NAMALWA (cell line): ENCODE measurements around the gene ADSS2.

Experiments
- DNase-seq: peaks from one replicate; pipeline ENCODE4 v3.0.0-alpha.2; 2015; ENCODE audit warnings: low spot score

The ADSS2 gene

DNA sequence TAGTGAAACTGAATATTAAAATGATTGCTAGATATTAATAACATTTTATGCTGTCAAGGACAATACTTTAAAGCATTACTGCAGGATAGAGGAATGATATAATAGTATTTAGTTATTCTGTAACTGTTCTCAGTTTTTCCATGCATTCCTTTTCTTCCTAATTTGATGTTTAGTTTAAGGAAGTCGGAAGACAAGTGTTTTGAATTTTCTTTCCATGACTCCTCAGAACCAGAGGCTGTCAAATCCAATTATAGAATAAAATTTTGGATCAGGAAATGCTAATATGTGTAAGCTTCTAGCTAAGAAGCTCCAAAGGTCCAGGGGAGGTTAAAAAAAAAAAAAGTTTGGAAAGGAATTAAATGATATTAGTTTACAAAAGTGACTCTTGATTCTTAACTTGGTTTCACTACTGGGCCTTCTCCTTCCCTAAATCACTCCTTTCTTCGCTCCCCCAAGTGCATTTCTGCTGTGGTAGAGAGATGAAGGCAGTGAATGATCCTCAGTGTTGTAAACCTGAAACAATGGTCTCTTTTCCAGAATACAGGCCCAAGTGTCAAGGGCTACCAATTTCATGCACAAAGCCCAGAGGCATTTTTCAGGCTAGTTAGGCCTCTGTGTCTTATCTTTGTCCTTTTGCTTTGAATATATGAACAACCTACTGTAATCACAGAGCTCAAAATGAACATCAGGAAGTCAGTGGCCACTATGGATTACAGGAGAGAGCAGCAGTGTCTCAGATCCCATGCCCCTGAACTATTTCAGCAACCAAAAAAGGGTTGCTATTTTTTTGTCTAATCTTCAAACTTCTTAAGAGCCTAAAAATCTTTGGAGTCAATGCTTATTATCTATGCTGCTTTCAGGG, 6.2 kb downstream of the ADSS2 start:
- DNase-seq, result no peak

DNA sequence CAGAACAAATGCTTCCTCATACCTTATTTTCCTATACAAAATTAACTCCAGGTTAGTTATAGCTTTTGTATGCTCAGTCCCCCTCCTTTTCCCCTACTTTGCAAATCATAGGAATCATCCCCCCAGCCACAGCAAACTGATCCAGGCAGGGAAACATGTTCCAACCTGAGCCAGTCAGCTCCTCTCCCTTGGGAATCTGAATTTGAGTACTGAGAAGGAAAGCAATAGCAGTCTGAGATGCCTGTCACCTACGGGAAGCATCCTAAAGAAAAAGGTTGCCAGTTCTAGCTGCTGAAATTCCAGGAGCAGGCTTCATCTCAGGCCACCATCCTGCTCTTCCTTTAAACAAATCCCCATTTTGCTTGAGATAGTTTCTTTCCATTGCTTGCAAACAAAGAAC, 6.9 kb downstream of the ADSS2 start:
- DNase-seq, result no peak

DNA sequence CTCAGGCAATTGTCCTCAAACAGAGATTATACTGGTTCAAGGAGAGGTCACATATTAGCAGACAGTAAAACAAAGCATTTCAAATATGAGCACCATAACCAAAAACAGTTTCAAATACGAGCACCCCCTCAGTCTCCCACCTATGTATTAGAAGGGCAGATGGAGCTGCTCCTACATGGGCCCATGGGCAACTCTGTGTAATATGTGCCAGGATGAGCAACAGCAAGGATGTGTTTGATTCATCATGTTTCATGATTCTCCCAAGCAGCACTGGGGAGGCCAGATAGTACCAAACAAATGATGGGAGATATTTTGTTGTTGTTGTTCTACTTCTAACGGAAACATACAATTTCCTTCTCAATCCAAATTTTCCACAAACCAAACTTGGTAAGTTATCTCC, 8.9 kb downstream of the ADSS2 start:
- DNase-seq, result no peak

DNA sequence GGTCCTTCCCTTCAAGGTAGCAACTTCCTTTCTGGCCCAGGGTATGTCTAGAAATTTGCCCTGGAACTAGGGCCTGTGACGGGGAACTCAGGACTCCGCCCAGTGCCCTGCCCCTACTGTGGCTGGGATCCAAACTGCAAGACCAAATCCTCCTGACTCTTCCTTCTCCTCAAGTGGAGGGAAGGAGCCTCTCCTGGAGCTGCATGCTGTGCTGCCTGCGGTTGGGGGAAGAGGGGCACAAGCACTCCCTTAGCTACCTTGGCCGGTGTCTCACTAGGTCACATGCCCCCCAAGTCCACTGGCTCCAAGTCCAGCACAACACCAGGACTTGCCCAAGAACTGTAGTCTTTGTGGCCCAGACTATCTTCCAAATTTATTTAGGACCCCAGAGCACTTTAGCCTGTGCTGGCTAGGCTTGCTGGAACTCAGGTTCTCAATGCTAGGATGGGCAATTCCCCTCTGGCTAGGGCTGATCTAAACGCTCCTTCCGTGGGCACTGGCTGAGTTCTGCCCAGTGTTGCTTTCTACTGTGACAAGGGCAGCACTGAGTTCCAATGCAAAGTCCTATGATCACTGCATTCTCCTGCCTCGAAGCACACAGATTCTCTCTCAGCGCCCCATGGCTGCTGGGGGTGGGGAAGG, 12.2 kb downstream of the ADSS2 start:
- no peak for DNase-seq

DNA sequence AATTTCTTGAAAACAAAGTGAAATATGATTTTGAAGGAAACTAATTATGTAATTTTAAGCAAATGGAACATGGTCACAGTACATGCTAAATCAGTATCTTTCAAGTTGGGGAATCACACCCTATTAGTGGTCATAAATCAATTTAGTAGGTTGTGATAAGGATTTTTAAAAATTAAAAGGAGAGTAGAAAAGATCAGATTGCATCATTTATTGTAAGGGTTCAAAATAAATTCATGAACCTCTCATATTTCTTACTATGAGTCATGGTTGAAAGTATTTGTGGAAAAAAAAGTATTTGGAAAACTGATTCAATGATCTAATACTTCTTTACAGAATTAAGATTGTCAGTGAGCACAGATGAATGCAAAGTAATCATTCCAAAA, 14.6 kb downstream of the ADSS2 start:
- no peak for DNase-seq

DNA sequence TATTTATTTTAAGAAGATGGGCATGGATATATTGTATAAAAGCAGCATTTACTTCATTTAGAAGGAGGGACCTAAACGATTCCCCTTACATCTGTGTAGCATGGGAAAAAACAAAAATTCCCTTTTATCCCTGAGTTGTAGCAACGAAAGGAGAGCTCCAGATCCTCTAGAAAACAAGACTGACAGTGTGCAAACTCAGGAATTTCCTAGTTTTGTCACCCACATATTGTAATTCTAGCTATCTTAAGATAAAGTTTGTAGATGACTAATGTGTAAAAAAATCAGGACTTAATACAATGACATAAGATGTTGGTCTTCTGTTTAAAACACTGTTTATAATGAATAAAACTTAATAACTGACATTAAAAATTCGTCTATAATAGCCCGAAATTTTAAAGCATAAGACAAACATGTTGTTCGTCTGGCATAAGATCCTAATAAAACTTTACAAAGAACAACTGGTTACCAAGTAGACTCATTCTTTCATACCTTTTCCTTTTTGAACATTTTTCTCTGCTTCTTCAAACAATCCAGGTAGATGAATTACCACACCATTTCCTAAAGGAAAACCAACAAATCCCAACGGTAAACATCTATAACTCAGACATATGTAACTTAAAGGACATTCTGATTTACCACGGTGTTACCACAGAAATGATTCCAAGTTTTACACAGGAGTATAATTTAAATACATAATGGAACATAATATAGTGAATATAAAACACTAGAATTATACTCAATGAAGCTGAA, 15.2 kb downstream of the ADSS2 start:
- no peak for DNase-seq

DNA sequence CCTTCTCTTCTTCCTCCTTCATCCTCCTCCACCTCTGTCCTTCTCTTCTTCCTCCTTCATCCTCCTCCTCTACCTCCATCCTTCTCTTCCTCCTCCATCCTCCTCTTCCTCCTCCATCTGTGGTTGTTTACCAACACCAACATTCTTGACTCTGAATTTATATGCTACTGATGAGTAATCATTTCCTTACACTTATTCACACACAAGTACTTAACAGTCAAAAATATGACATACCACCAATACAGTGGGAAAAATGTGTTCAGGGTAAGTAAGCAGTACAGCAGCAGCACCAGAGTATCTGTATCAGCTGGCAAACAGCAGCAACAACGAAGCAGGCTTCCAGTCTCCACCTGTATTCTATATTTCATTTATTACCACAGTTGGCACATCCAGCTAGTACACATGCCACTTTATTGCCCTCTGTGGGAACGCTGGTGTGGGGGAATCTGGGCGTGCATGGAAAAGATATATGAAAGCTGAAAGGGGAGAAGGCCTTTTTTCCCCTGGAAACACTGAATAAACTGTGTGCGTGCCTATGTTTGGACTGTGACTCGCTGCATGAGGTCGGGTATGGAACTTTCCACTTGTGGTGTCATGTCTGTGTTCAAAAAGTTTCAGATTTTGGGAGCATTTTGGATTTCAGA, 16.0 kb downstream of the ADSS2 start:
- DNase-seq, result no peak

DNA sequence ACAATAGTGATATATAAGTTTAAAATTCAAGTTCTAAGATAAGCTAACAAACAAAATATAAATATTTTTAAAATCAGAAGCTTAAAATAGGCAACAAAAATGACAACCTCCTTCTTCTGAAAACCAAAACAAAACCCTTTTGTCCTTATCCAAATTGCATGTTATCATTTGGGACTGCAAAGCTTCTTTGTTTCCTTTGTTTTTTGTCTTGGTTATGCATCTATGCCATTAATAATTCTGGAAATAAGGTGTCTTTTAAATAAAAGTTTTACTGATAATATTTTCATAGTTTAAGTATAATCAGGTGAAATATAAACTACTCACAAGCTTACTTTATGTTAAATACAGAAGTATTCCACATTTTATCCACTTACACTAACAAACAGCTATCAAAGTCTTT, 20.5 kb downstream of the ADSS2 start:
- no peak for DNase-seq

DNA sequence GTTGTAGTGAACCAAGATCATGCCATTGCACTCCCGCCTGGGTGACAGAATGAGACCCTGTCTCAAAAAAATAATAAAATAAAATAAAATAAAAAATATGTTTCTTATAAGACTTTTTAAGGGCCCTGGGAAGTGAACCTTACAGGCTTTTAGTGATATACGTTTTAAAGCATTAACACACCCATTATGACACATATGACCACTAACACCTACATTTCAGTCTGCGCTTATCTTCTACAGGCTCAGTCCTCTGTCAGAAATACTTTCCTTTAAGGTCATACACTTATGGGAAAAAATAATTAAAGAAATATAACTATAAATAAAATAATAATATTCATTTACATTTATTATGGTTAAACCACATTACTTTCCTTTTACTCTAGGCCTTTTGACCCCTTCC, 21.9 kb downstream of the ADSS2 start:
- DNase-seq, result no peak

DNA sequence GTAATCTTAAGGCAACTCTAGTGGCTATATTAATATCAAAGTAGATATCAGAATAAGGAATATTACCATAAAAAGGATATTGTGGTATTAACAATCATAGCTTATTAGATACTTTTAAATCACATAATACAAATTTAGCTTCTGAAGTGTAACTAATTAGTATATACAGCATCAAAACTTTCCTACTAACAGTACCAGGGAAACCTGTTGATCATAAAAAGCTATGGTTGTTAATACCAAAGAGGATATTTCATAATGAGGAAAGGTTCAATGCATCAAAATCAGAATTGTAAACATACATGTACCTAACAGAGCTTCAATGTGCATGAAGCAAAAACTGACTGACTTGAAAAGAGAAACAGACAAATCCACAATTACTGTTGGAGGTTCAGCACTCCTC, 24.1 kb downstream of the ADSS2 start:
- DNase-seq, result no peak

DNA sequence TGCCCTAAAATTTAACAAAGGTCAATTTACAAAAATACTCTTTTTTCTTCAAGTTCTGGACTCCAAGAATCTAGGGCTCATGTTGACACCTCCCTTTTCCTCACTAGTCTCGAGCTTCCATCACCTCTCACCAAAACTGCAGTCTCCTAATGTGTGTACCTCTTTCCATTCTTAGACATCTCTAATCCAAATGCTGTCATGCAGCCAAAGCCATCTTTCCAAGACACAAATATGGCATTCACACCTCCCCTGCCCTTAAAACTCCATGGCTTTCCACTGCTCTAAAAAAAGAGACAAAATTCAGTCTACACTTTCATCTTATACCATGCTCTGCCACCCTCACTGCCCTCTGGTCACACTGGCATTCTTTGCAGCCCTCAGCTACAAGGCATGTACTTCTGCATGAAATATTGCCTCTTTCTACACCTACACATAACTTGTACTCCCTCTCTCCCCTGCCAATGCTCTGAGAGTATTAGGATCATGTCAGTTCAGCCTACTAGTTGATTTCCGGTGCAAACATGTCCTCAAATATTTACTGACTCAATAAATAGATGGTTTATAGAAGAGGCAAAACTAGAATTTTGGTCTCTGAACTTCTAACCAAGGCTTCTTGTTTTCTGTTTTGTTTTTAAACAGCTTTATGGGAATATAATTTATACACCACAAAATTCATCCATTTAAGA, 26.9 kb downstream of the ADSS2 start:
- DNase-seq, result no peak

DNA sequence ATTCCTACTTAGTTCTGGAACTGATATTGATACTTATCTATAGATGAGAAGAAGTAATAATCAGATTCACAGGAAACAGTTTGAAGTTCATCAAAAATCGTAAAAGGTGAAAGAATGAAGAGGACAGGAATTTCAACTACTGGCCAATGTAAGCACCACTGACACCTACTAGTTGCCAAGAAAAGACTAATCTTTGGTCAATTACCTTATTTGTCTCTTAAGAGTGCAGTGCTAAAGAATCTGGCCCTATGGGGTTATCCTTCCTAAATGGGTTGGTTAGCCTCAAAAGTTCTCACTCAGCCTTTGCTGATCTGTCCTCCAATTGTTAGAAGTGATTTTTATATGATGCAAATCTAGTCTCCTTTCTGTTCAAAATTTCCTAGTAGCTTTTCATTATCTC, 29.5 kb downstream of the ADSS2 start:
- DNase-seq, result no peak

DNA sequence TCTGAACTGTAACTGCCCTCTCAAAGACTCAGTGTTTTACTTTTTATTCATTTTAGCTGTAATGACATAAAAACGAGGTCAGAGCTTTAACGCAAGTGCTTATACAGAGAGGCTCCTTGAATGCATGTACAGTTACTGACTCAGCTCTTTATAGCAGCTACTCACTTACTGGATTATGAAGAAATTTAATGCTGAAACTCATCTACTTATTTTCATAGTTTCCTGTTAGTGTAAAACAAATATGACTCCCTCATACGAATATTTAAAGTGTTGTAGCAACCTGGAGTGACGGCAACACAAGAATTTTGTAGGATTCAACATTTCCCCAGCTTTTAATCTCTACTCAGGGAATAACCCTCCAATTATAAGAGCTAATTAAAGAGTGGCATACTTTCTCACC, 32.7 kb downstream of the ADSS2 start:
- no peak for DNase-seq

DNA sequence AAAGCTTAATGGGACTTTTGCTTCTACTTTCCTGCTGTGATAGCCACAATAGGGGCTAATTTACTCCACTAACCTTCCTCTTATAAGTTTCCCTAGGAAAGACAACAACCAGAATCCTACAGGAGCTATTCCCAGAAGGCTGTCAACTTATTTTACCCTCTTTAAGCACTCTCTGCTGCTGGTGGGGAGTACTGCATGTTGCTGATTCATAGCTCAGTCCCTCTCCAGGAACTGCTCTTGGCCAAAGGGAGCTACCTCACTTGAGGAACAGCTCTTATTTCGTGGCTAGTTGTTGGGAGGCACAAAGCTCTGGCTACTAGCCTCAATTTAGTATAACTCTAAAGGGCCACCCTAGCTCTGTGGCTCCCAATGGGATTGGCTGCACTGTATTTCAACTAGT, 37.2 kb downstream of the ADSS2 start:
- no peak for DNase-seq

DNA sequence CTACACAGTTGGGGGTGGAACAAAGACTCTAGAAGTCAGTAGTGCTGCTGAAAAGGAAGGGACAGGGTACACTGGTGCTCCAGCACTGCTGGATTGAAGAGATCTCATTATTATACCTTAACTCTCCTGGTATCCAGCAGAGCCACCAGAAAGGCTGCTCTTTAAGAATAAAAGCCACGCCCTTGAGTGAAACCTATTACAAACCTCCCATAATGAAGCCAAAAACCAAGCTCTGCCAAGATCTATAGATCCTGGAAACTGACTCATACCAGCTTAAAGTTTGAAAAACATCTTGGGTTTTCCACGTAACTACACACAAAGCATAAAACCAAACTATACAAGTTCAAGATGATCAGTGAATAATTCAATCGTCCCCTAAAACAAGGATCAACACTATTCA, 38.0 kb downstream of the ADSS2 start:
- no peak for DNase-seq

DNA sequence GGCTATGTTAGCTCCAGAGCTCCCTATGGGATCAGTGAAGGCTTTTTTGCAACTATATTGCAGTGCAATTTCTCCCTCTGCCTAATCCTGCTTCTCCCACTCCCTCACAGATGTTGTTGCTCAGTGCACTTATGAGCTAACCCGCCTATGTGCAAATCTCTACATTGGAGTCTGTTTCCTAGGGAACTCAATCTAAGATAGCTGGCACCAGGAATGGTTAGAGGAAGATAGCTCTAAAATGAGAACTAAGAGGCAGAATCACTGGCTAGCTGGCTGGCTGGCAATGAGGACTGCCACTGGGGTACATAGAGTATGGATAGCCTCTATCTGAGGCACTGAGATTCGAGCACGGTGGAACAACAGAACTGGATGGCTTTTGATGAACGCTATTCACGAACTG, 39.5 kb downstream of the ADSS2 start:
- DNase-seq, result no peak

DNA sequence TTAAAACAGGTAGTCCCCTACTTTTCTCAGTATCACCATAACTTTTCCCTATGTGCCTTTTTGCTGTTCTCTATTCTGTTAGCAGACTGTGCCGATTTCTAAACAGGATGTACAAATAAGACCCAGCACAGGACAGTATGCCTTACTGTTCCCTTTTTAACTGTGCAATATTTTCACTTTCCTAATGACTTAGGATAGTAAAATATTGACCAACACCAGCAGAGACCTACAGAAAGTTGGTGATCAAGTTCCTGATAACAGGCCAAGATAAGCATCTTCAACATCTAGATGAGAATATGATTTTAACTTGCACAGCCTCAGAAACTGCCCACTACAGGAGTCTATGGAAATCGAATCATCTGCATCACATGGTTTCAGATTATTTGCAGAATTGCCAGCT, 42.0 kb downstream of the ADSS2 start:
- DNase-seq, result no peak

DNA sequence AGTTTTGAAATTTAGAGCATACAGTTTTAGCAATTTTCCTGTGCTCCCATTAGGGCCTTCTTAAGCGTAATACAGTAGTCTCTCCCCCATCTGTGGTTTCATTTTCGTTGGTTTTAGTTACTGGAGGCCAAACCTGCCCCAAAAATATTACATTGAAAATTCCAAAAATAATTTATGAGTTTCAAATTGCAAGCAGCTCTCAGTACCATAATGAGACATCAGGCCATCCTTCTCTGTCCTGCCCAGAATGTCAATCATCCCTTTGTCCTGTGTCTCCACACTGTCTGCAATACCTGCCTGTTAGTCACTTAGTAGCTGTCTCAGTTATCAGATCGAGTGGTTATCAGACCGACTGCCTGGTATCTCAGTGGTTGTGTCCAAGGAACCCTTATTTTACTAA, 45.4 kb downstream of the ADSS2 start:
- DNase-seq, result no peak

DNA sequence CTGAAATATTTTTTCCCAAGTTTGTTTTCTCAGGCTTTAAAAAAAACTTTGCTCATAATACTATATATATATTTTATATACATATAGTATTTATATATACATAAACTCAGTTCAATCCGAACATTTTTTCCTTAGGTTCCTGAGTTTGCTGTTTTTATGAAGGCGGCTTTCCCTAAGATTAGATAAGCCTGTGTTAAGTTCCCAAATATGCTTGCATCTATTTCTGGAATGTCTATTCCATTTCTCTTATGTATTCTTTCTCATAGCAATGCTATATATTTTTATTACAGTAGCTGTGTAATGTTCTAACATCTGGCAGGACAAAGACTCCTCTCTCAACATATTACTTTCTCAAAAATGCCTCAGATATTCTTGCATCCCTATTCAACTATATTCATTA, 45.9 kb downstream of the ADSS2 start:
- no peak for DNase-seq

DNA sequence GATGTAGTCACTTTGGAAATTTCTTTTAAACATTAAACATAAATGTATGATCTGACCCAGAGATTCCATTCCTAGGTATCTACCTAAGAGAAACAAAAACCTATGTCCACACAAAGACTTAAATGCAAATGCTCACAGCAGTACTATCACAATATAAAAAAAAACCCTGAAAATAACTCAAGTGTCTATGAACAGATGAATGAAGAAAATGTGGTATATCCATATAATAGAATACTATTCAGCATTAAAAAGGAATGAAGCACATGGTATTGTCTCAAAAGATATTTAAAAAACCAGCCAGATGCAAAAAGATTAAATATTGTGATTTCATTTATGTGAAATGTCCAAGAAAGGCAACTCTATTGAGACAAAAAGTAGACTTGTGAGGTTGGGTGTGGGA, 48.3 kb downstream of the ADSS2 start:
- no peak for DNase-seq

DNA sequence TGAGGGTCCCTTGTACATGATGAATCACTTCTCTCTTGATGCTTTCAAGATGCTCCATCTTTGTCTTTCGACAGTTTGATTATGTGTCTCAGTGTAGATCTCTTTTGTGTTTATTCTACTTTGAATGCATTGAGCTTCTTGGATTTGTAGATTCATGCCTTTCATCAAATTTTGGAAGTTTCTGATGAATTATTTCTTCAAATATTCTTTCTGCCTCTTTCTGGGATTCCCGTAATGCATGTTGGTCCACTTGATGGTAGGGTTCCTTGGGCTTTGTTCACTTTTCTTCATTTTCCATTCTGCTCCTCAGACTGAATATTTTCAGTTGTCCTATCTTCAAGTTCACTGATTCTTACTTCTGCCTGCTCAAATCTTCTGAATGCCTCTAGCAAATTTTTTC, 50.7 kb downstream of the ADSS2 start:
- DNase-seq, result no peak

DNA sequence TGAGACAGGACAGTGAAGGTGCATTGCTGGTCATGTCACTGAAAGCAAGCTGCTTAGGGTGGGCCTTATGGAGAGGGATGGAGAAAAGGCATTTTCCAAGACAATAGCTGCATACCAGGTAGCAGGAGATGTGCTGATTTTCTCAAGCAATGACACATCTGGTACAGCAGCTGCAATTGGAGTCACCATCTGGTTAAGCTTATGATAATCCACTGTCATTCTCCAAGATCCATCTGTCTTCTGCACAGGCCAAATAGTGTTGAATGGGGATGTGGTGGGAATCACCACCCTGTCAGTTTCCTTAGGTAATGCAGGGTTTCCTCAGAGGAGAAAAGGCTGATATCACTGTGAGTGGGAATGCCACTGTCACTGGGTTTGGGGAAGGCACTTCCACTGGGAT, 54.6 kb downstream of the ADSS2 start:
- DNase-seq, result no peak
